Endothelial cell of umbilical vein (primary cell): Measurements from ENCODE around the gene MARK1. TPM values are rescaled to one million over a fixed set of nuclear protein-coding genes. Genes with fewer than 3 reads are reported as not detected.

Experiments
- BruUV-seq: library from RNA; stranded (reverse); fragments of 400-500 nt; replicated peaks from 2 replicates; lab custom pipeline; 2021; lab: Mats Ljungman, UMichigan
- CTCF ChIA-PET: fragments of 300-600, 350-600 bp; sonication (Branson Sonifier 250); formaldehyde crosslinking; loops from one replicate; lab custom pipeline; 2021; ENCODE audit warnings: antibody characterized with exemption, inconsistent platforms; lab: Charles Lee
- POLR2A ChIA-PET: fragments of 300-600, 350-600 bp; sonication (Branson Sonifier 250); formaldehyde crosslinking; loops from one replicate; lab custom pipeline; 2021; ENCODE audit warnings: antibody characterized with exemption, inconsistent platforms; lab: Charles Lee
- DNase-seq: peaks from one replicate; pipeline ENCODE4 v3.0.0-alpha.2; 2011; ENCODE audit warnings: low read depth, low spot score
- FAIRE-seq: peaks from 2 replicates; lab custom pipeline; 2011; peaks lifted over from hg19 to GRCh38; lab: Jason Lieb, UNC
- H2AFZ ChIP-seq: 2 replicates; pipeline ENCODE4 v1.6.0; 2012; ENCODE audit warnings: low read depth, low read length, control low read depth, inconsistent platforms
- H3K27ac ChIP-seq: 2 replicates; pipeline ENCODE4 v1.5.1; 2011; ENCODE audit warnings: low read depth, mild to moderate bottlenecking, control low read depth, low read length, moderate library complexity; ENCODE audit not compliant: insufficient read depth
- H3K27me3 ChIP-seq, 2 experiments: 2 replicates each; pipeline versions ENCODE4 v1.6.0 to v1.6.1; 2011; ENCODE audit warnings: low read length in 2 of 2, mixed read lengths in 1 of 2; ENCODE audit not compliant: control insufficient read depth in 2 of 2, insufficient read depth in 2 of 2
- H3K36me3 ChIP-seq, 2 experiments: 2 replicates in 1 of 2; 3 replicates in 1 of 2; pipeline ENCODE4 v1.5.1; 2011; ENCODE audit warnings: low read length in 2 of 2, mild to moderate bottlenecking in 1 of 2, moderate library complexity in 1 of 2; ENCODE audit not compliant: control insufficient read depth in 2 of 2, insufficient read depth in 2 of 2; ENCODE audit errors: extremely low read depth in 1 of 2
- H3K4me1 ChIP-seq: 3 replicates; pipeline ENCODE4 v1.5.1; 2011; ENCODE audit warnings: mild to moderate bottlenecking, low read length; ENCODE audit not compliant: control insufficient read depth, insufficient read depth; ENCODE audit errors: extremely low read depth
- H3K4me2 ChIP-seq: 2 replicates; pipeline ENCODE4 v1.6.1; 2011; ENCODE audit warnings: low read length, control low read depth, mixed read lengths; ENCODE audit not compliant: insufficient read depth
- H3K4me3 ChIP-seq, 3 experiments: fragments of 200-600 bp in 1 of 3; sonication (generic), shearing (Covaris generic) in 1 of 3; replicated peaks in 1 of 3; 2 replicates each; pipeline ENCODE4 v1.5.1; 2011 to 2016; ENCODE audit warnings: control low read depth in 3 of 3, low read length in 3 of 3, mild to moderate bottlenecking in 2 of 3, inconsistent platforms in 1 of 3, low read depth in 1 of 3, moderate library complexity in 1 of 3; ENCODE audit not compliant: insufficient read depth in 1 of 3
- H3K79me2 ChIP-seq: 2 replicates; pipeline ENCODE4 v1.6.0; 2012; ENCODE audit warnings: low read length, inconsistent platforms; ENCODE audit not compliant: control insufficient read depth, insufficient read depth
- H3K9ac ChIP-seq: replicated peaks from 2 replicates; pipeline ENCODE3; 2011; ENCODE audit warnings: low read length, control low read depth; ENCODE audit not compliant: insufficient read depth; ENCODE audit errors: extremely low read depth
- H3K9me1 ChIP-seq: replicated peaks from 3 replicates; pipeline ENCODE4 v1.6.0; 2011; ENCODE audit warnings: mild to moderate bottlenecking, low read length; ENCODE audit not compliant: control insufficient read depth, insufficient read depth; ENCODE audit errors: extremely low read depth
- H3K9me3 ChIP-seq: replicated peaks from 2 replicates; pipeline ENCODE4 v1.5.1; 2012; ENCODE audit warnings: low read length, inconsistent platforms; ENCODE audit not compliant: control insufficient read depth, insufficient read depth
- H4K20me1 ChIP-seq: replicated peaks from 2 replicates; pipeline ENCODE3; 2011; ENCODE audit warnings: mild to moderate bottlenecking, low read length; ENCODE audit not compliant: control insufficient read depth, insufficient read depth; ENCODE audit errors: extremely low read depth
- CTCF ChIP-seq, 2 donors: IDR thresholded peaks; 1 replicate in 1 of 2; 2 replicates in 1 of 2; pipeline ENCODE4 v1.5.1; 2011; ENCODE audit warnings: low read length in 2 of 2, mild to moderate bottlenecking in 2 of 2, moderate library complexity in 2 of 2, control low read depth in 1 of 2, inconsistent platforms in 1 of 2, low read depth in 1 of 2; ENCODE audit not compliant: insufficient read depth in 1 of 2; ENCODE audit errors: extremely low read depth in 1 of 2
- FOS ChIP-seq: IDR thresholded peaks from 2 replicates; pipeline ENCODE4 v1.6.1; 2011; ENCODE audit warnings: mild to moderate bottlenecking, low read length, moderate library complexity, borderline replicate concordance; ENCODE audit not compliant: insufficient read depth
- MYC ChIP-seq: IDR thresholded peaks from one replicate; pipeline ENCODE4 v1.6.1; 2011; ENCODE audit warnings: mild to moderate bottlenecking, low read depth, low read length
- POLR2A ChIP-seq: IDR thresholded peaks from 2 replicates; pipeline ENCODE4 v1.6.1; 2012; ENCODE audit warnings: low read depth, mild to moderate bottlenecking, control low read depth, low read length
- POLR2AphosphoS5 ChIP-seq: IDR thresholded peaks from 2 replicates; pipeline ENCODE4 v1.6.1; 2012; ENCODE audit warnings: low read depth, mild to moderate bottlenecking, control low read depth, low read length, moderate library complexity; ENCODE audit not compliant: insufficient read depth
- dilution Hi-C: fragments of 300-500 bp; cut with MboI; formaldehyde crosslinking; loops from one replicate; pipeline ENCODE4 v1.15.0; 2019; ENCODE audit warnings: low sequenced_read_pairs; ENCODE audit not compliant: extremely low pct_ligation_motif_present
- intact Hi-C: fragments of 100-400 bp; cut with micrococcal nuclease; formaldehyde crosslinking; loops from one replicate; pipeline ENCODE4 v1.10.0; 2022
- polyA plus RNA-seq, 4 experiments: library from polyadenylated mRNA; depleted of rRNA in 3 of 4; stranded (reverse) in 3 of 4; unstranded in 1 of 4; fragments of >200 nt; gene quantifications; 2 replicates each; pipeline versions ENCODE4 v1.2.1 to v1.2.3, GENCODE V29; 2011 to 2012; ENCODE audit warnings: missing spikeins in 1 of 4
- total RNA-seq: library from RNA; stranded (reverse); gene quantifications from 2 replicates; pipeline ENCODE4 v1.2.3, GENCODE V29; 2021

MARK1 gene
- total and polyA plus RNA-seq, 2 donors (not counting 3 experiments of a cell fraction or from before 2014, with no cell fraction given): 1.2 to 5.5 TPM

GRCh38 chr1:220691053-220691684 is 163.2 kb downstream of the MARK1 start:
- no peaks in the 10 kb centered on the region for H3K27me3 ChIP-seq
- intact Hi-C loops (loop anchor here (5.0 kb wide), 1 partner anchor 164 kb away; the partner anchor contains the start of gene MARK1), dilution Hi-C loops (no loop called here)
- BruUV-seq: TSS peak; percentile 39
- H3K4me3 ChIP-seq: peak overlapping the region; percentile 61 to 78 (median 78)
- DNase-seq: no peak
- H3K36me3 ChIP-seq: no peaks in the 10 kb centered on the region
- TF ChIP-seq POLR2A: no peak
- no peaks in the 10 kb centered on the region for H3K9me3 ChIP-seq
- peak overlapping the region; percentile 51 for H3K9ac ChIP-seq
- peaks cover 17% of the 10 kb centered on the region for H3K4me1 ChIP-seq
- no peak overlapping the region for H3K27ac ChIP-seq
- CTCF ChIA-PET: interaction anchor here (0.6 to 7.3 kb wide), 11 partner anchors 8 to 395 kb away, joined by 3 to 83 read pairs (median 4); partner anchors contain the start of genes MTARC1 and MTARC2
- H3K9me1 ChIP-seq: no peaks in the 10 kb centered on the region
- H4K20me1 ChIP-seq: no peaks in the 10 kb centered on the region
- FAIRE-seq: peak; percentile 66
- peak overlapping the region; percentile 92 for H2AFZ ChIP-seq
- H3K4me2 ChIP-seq: peak overlapping the region; percentile 84
- peaks cover 15% of the 10 kb centered on the region for H3K79me2 ChIP-seq
- POLR2A ChIA-PET: no interaction called here

GRCh38 chr1:220692436-220693228 is 164.7 kb downstream of the MARK1 start:
- peaks cover 17% of the 10 kb centered on the region for H3K4me1 ChIP-seq
- CTCF ChIA-PET: interaction anchor here (0.9 to 7.3 kb wide), 7 partner anchors 16 to 412 kb away, joined by 3 to 83 read pairs (median 10); no protein-coding TSS in a partner anchor
- no peaks in the 10 kb centered on the region for H4K20me1 ChIP-seq
- FAIRE-seq: peak; percentile 57
- H3K9ac ChIP-seq: no peak overlapping the region
- H3K4me2 ChIP-seq: no peak overlapping the region
- BruUV-seq: no TSS peak
- H2AFZ ChIP-seq: no peak overlapping the region
- peaks cover 15% of the 10 kb centered on the region for H3K79me2 ChIP-seq
- intact Hi-C loops (loop anchor here (5.0 kb wide), 1 partner anchor 165 kb away; the partner anchor contains the start of gene MARK1), dilution Hi-C loops (no loop called here)
- H3K27me3 ChIP-seq: no peaks in the 10 kb centered on the region
- TF ChIP-seq POLR2AphosphoS5 (no peak), FOS (no peak), POLR2A (no peak), MYC (no peak), CTCF (IDR thresholded peaks at IDR 0.05; ENCODE audit: extremely low read depth in 1 of 2, insufficient read depth in 1 of 2, low read depth in 1 of 2, low read length in 2 of 2) (no peak)
- no peaks in the 10 kb centered on the region for H3K9me3 ChIP-seq
- H3K27ac ChIP-seq: no peak overlapping the region
- no peak overlapping the region for H3K4me3 ChIP-seq
- no peaks in the 10 kb centered on the region for H3K9me1 ChIP-seq
- H3K36me3 ChIP-seq: peaks cover 0 to 10% of the 10 kb centered on the region in 2 experiments
- DNase-seq: no peak
- POLR2A ChIA-PET: no interaction called here
